ENCODE results near the gene BTNL2.

DNA sequence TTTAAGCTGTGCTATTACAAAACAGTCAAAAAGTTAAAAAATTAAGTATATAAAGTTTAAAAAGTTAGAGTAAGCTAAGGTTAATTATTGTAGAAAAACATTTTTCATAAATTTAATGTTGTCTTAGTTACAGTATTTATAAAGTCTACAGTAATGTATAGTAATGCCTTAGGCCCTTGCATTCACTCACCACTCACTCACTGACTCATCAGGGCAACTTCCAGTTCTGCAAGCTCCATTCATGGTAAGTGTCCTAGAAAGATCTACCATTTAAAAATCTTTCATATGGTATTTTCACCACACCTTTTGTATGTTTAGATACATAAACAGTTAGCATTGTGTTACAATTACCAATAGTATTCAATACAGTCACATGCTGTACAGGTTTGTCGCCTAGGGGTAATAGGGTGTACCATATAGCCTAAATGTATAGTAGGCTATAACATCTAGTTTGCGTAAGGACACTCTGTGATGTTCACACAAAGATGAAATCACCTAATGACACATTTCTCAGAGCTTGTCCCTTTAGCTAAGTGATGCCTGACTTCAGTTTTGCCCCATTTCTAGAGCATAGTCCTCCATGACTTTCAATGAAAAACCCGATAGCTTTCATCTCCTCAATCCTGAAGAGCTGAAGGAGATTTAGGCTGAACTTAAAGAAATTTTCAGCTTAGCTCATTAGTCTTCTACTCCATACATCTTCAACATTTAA lies 17.8 kb upstream of the BTNL2 start:
- TF ChIP-seq ZKSCAN8 (CRISPR knock-in tag; IDR thresholded peaks at IDR 0.05; ENCODE audit: borderline replicate concordance): no peak
- TF ChIP-seq ZNF549 (CRISPR knock-in tag; IDR thresholded peaks at IDR 0.05): no peak
- no peak for TF ChIP-seq TARDBP (CRISPR knock-in tag; IDR thresholded peaks at IDR 0.05)
- TF ChIP-seq JUND (CRISPR knock-in tag; IDR thresholded peaks at IDR 0.05): no peak
- no peak for TF ChIP-seq FOXC1 (CRISPR knock-in tag; IDR thresholded peaks at IDR 0.05; ENCODE audit: borderline replicate concordance)
- no peak for TF ChIP-seq SMAD1 (CRISPR knock-in tag; IDR thresholded peaks at IDR 0.05; ENCODE audit: borderline replicate concordance, low read depth)
- TF ChIP-seq, protein P1, sequence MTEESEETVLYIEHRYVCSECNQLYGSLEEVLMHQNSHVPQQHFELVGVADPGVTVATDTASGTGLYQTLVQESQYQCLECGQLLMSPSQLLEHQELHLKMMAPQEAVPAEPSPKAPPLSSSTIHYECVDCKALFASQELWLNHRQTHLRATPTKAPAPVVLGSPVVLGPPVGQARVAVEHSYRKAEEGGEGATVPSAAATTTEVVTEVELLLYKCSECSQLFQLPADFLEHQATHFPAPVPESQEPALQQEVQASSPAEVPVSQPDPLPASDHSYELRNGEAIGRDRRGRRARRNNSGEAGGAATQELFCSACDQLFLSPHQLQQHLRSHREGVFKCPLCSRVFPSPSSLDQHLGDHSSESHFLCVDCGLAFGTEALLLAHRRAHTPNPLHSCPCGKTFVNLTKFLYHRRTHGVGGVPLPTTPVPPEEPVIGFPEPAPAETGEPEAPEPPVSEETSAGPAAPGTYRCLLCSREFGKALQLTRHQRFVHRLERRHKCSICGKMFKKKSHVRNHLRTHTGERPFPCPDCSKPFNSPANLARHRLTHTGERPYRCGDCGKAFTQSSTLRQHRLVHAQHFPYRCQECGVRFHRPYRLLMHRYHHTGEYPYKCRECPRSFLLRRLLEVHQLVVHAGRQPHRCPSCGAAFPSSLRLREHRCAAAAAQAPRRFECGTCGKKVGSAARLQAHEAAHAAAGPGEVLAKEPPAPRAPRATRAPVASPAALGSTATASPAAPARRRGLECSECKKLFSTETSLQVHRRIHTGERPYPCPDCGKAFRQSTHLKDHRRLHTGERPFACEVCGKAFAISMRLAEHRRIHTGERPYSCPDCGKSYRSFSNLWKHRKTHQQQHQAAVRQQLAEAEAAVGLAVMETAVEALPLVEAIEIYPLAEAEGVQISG (CRISPR knock-in tag; IDR thresholded peaks at IDR 0.05): no peak
- no peak for TF ChIP-seq PCBP2 (optimal IDR thresholded peaks at IDR 0.05; ENCODE audit: low read depth, low read length, poor library complexity, severe bottlenecking)
